ENCODE results near the gene SBK3. TPM values are rescaled to one million over a fixed set of nuclear protein-coding genes. Genes with fewer than 3 reads are reported as not detected.

Gene SBK3
- total and polyA plus RNA-seq, 2 of the 8 experiments (the other 6 are each of a cell fraction or from before 2014, with no cell fraction given): 0.76 to 1.5 TPM

GRCh38 chr19:55498246-55498840 is 47.0 kb downstream of the SBK3 start (continued):
- TF ChIP-seq, protein P1, sequence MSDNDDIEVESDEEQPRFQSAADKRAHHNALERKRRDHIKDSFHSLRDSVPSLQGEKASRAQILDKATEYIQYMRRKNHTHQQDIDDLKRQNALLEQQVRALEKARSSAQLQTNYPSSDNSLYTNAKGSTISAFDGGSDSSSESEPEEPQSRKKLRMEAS (IDR thresholded peaks at IDR 0.05): no peak
- TF ChIP-seq SP1 (IDR thresholded peaks at IDR 0.05; ENCODE audit: low read depth, low read length) (no peak), EGR1 (IDR thresholded peaks at IDR 0.05; ENCODE audit: borderline replicate concordance, low read depth, low read length) (no peak), JUN (IDR thresholded peaks at IDR 0.05; ENCODE audit: low read depth, low read length) (no peak), CTBP2 (IDR thresholded peaks at IDR 0.05; ENCODE audit: borderline replicate concordance, insufficient read depth, insufficient read length, low read length) (no peak), SAP30 (IDR thresholded peaks at IDR 0.05; ENCODE audit: insufficient read depth, insufficient replicate concordance, low read length) (no peak), RFX5 (IDR thresholded peaks at IDR 0.05; ENCODE audit: borderline replicate concordance, low read depth, low read length) (no peak)
- TF ChIP-seq, protein P2, sequence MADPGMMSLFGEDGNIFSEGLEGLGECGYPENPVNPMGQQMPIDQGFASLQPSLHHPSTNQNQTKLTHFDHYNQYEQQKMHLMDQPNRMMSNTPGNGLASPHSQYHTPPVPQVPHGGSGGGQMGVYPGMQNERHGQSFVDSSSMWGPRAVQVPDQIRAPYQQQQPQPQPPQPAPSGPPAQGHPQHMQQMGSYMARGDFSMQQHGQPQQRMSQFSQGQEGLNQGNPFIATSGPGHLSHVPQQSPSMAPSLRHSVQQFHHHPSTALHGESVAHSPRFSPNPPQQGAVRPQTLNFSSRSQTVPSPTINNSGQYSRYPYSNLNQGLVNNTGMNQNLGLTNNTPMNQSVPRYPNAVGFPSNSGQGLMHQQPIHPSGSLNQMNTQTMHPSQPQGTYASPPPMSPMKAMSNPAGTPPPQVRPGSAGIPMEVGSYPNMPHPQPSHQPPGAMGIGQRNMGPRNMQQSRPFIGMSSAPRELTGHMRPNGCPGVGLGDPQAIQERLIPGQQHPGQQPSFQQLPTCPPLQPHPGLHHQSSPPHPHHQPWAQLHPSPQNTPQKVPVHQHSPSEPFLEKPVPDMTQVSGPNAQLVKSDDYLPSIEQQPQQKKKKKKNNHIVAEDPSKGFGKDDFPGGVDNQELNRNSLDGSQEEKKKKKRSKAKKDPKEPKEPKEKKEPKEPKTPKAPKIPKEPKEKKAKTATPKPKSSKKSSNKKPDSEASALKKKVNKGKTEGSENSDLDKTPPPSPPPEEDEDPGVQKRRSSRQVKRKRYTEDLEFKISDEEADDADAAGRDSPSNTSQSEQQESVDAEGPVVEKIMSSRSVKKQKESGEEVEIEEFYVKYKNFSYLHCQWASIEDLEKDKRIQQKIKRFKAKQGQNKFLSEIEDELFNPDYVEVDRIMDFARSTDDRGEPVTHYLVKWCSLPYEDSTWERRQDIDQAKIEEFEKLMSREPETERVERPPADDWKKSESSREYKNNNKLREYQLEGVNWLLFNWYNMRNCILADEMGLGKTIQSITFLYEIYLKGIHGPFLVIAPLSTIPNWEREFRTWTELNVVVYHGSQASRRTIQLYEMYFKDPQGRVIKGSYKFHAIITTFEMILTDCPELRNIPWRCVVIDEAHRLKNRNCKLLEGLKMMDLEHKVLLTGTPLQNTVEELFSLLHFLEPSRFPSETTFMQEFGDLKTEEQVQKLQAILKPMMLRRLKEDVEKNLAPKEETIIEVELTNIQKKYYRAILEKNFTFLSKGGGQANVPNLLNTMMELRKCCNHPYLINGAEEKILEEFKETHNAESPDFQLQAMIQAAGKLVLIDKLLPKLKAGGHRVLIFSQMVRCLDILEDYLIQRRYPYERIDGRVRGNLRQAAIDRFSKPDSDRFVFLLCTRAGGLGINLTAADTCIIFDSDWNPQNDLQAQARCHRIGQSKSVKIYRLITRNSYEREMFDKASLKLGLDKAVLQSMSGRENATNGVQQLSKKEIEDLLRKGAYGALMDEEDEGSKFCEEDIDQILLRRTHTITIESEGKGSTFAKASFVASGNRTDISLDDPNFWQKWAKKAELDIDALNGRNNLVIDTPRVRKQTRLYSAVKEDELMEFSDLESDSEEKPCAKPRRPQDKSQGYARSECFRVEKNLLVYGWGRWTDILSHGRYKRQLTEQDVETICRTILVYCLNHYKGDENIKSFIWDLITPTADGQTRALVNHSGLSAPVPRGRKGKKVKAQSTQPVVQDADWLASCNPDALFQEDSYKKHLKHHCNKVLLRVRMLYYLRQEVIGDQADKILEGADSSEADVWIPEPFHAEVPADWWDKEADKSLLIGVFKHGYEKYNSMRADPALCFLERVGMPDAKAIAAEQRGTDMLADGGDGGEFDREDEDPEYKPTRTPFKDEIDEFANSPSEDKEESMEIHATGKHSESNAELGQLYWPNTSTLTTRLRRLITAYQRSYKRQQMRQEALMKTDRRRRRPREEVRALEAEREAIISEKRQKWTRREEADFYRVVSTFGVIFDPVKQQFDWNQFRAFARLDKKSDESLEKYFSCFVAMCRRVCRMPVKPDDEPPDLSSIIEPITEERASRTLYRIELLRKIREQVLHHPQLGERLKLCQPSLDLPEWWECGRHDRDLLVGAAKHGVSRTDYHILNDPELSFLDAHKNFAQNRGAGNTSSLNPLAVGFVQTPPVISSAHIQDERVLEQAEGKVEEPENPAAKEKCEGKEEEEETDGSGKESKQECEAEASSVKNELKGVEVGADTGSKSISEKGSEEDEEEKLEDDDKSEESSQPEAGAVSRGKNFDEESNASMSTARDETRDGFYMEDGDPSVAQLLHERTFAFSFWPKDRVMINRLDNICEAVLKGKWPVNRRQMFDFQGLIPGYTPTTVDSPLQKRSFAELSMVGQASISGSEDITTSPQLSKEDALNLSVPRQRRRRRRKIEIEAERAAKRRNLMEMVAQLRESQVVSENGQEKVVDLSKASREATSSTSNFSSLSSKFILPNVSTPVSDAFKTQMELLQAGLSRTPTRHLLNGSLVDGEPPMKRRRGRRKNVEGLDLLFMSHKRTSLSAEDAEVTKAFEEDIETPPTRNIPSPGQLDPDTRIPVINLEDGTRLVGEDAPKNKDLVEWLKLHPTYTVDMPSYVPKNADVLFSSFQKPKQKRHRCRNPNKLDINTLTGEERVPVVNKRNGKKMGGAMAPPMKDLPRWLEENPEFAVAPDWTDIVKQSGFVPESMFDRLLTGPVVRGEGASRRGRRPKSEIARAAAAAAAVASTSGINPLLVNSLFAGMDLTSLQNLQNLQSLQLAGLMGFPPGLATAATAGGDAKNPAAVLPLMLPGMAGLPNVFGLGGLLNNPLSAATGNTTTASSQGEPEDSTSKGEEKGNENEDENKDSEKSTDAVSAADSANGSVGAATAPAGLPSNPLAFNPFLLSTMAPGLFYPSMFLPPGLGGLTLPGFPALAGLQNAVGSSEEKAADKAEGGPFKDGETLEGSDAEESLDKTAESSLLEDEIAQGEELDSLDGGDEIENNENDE (IDR thresholded peaks at IDR 0.05; ENCODE audit: insufficient replicate concordance, low read length): no peak
